ENCODE data around the gene METTL15. TPM values are rescaled to one million over a fixed set of nuclear protein-coding genes. Genes with fewer than 3 reads are reported as not detected.

METTL15 gene
- total RNA-seq, 1 experiment from 2014 or later, result 9.1 TPM

DNA sequence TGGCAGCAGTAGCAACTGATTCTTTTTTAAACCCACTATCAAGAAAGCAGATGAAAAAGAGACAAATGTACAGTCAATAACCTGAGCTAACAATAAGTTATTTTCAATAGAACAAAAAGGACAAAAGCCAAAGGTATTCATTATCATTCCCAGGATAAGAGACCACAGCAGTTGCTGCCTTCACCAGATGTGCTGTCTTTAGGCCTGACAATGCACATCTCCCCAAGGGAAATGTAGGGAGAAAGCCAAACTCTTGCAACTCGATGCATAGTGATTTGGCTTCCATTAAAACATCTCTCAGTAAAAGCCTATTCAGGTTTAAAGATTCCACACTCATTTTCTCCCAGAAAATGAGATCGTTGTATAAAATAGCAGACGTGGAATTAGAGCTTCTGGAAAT lies 210.7 kb downstream of the METTL15 start:
- Histone ChIP-seq H3K4ac (ENCODE audit: low read depth, low read length) (no peak overlapping the region), H3K79me2 (ENCODE audit: insufficient read depth, low read length) (no peaks in the 10 kb centered on the region), H3T11ph (ENCODE audit: low read length) (no peak overlapping the region), H3K4me2 (ENCODE audit: insufficient read depth, insufficient read length, low read length) (no peak overlapping the region), H3K18ac (ENCODE audit: insufficient read length, low read depth, low read length) (no peak overlapping the region), H2BK20ac (ENCODE audit: low read depth, low read length, poor library complexity, severe bottlenecking) (no peak overlapping the region), H2BK12ac (ENCODE audit: insufficient read length, low read depth, low read length) (no peak overlapping the region), H3K56ac (ENCODE audit: insufficient read length, low read depth, low read length) (no peak overlapping the region), H2BK120ac (ENCODE audit: low read depth, low read length, poor library complexity, severe bottlenecking) (no peak overlapping the region), H3K23ac (ENCODE audit: insufficient read length, low read depth, low read length) (no peak overlapping the region), H2AFZ (ENCODE audit: low read length) (no peak overlapping the region), H2AK5ac (ENCODE audit: insufficient read length, low read length) (no peak overlapping the region), H4K91ac (ENCODE audit: insufficient read length, low read depth, low read length) (no peak overlapping the region), H3K14ac (ENCODE audit: insufficient read depth, low read length) (no peak overlapping the region), H4K20me1 (ENCODE audit: control insufficient read depth, insufficient read depth, insufficient read length) (no peaks in the 10 kb centered on the region), H3K27me3 (ENCODE audit: insufficient read depth, low read length) (no peaks in the 10 kb centered on the region), H2BK5ac (ENCODE audit: insufficient read length, low read length) (no peak overlapping the region), H3K9ac (ENCODE audit: extremely low read depth, insufficient read length, low read length) (no peak overlapping the region), H2BK15ac (ENCODE audit: low read depth, low read length) (no peak overlapping the region), H3K27ac (ENCODE audit: insufficient read length, low read depth, low read length) (no peak overlapping the region), H4K8ac (replicated peaks; ENCODE audit: insufficient read length, low read depth, low read length) (no peak overlapping the region), H3K79me1 (ENCODE audit: insufficient read depth, low read depth, low read length, poor library complexity, severe bottlenecking) (no peaks in the 10 kb centered on the region), H4K5ac (ENCODE audit: insufficient read length, low read depth, low read length) (no peak overlapping the region), H3K9me3 (ENCODE audit: control insufficient read depth, low read depth, low read length) (no peaks in the 10 kb centered on the region), H3K23me2 (ENCODE audit: insufficient read length, low read depth, low read length, poor library complexity, severe bottlenecking) (no peaks in the 10 kb centered on the region), H3K4me1 (ENCODE audit: insufficient read depth, low read length) (no peaks in the 10 kb centered on the region)
- Mint-ChIP-seq H3K4me1 (peaks cover 11 to 12% of the 10 kb centered on the region in 2 experiments), H3K36me3 (ENCODE audit: insufficient read depth in 1 of 3, low read depth in 3 of 3) (peaks cover 3 to 21% (median 15%) of the 10 kb centered on the region in 3 experiments; a peak in 6 of 7 replicates), H3K9me3 (no peaks in the 10 kb centered on the region; a peak in 1 of 5 replicates), H3K27me3 (ENCODE audit: low read depth) (no peaks in the 10 kb centered on the region), H3K4me3 (no peak overlapping the region), H3K27ac (no peak overlapping the region)
- WGBS (ENCODE audit: extremely low coverage, insufficient read length, low lambda C conversion rate), result no CpG with 5 or more reads among the region's 3 CpGs
- no peak for DNase-seq
- TF ChIP-seq, protein P1, sequence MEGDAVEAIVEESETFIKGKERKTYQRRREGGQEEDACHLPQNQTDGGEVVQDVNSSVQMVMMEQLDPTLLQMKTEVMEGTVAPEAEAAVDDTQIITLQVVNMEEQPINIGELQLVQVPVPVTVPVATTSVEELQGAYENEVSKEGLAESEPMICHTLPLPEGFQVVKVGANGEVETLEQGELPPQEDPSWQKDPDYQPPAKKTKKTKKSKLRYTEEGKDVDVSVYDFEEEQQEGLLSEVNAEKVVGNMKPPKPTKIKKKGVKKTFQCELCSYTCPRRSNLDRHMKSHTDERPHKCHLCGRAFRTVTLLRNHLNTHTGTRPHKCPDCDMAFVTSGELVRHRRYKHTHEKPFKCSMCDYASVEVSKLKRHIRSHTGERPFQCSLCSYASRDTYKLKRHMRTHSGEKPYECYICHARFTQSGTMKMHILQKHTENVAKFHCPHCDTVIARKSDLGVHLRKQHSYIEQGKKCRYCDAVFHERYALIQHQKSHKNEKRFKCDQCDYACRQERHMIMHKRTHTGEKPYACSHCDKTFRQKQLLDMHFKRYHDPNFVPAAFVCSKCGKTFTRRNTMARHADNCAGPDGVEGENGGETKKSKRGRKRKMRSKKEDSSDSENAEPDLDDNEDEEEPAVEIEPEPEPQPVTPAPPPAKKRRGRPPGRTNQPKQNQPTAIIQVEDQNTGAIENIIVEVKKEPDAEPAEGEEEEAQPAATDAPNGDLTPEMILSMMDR (conservative IDR thresholded peaks at IDR 0.05), result no peak
